GM12873 (cell line): ENCODE data around the gene C3orf62.

Experiments
- CTCF ChIP-seq: IDR thresholded peaks from 2 replicates; pipeline ENCODE4 v1.5.1; 2012; ENCODE audit warnings: low read depth, mild to moderate bottlenecking, moderate library complexity, low read length, control low read depth; ENCODE audit not compliant: insufficient read depth; ENCODE audit errors: missing control alignments

The C3orf62 gene

GRCh38 chr3:49236226-49236625, 40.8 kb downstream of the C3orf62 start:
- no peak for TF ChIP-seq CTCF

- TF ChIP-seq CTCF, result no peak
These were observed 55.0 kb downstream of the C3orf62 start for GRCh38 chr3:49222002-49222401.

GRCh38 chr3:49219132-49219531, 57.9 kb downstream of the C3orf62 start:
- TF ChIP-seq CTCF, result no peak
